ENCODE results near the gene NPR2.
A peak's percentile ranks its signal among the peaks of the same experiment; 100 is the strongest.

DNA sequence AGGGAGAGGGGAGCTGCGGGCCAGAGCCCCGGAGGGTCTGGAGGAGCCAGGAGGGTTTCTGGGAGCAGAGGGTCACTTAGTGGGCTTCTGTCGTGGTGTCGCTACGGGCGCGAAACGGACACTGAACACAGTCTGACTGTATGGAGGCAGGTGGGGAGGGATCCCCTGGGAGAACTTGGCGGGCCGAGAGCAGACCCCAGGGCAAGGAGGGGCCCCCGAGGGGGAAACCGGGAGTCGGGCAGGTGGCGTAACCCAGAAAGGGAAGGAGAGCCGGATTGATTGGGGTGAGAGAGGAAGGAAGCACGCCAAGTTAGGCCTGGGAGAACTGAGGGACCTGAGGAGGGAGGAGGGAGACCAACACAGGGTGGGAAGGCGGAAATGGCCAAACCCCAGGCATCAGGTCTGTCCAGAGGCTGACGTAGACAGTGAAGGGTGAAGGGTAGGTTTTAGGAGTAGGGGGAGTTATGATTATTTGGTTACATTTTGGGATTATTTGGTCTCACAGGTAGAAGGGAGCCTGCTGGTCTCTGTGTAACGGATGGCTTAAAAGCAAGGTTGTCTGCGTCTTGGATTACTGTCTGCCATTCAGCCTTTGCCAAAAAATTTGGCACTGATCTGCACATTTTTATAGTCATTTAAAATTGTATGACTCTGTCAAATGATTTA is 34.0 kb upstream of the NPR2 start:
- TF ChIP-seq POLR2A (IDR thresholded peaks at IDR 0.05; ENCODE audit: low read length) (peak; percentile 63), GATA1 (IDR thresholded peaks at IDR 0.05; ENCODE audit: low read depth, low read length) (no peak)

Data from erythroblast (primary cell).